Vagina (tissue), 2 donors: ENCODE measurements around the gene HRK.

ENCODE experiments used
- CTCF ChIP-seq, 3 experiments: fragments of 450-650 bp in 2 of 3; fragments of 200-600 bp in 1 of 3; sonication (generic) in 1 of 3; IDR thresholded peaks; one replicate each; pipeline ENCODE4 v1.5.1; 2017 to 2019; ENCODE audit warnings: antibody characterized with exemption in 3 of 3, mild to moderate bottlenecking in 2 of 3, moderate library complexity in 2 of 3
- POLR2AphosphoS5 ChIP-seq, 2 donors: sonication (generic); formaldehyde crosslinking; IDR thresholded peaks; one replicate each; pipeline ENCODE4 v1.9.0; 2017; ENCODE audit warnings: antibody characterized with exemption in 2 of 2, mild to moderate bottlenecking in 2 of 2, low read depth in 1 of 2; ENCODE audit not compliant: insufficient read depth in 1 of 2

DNA sequence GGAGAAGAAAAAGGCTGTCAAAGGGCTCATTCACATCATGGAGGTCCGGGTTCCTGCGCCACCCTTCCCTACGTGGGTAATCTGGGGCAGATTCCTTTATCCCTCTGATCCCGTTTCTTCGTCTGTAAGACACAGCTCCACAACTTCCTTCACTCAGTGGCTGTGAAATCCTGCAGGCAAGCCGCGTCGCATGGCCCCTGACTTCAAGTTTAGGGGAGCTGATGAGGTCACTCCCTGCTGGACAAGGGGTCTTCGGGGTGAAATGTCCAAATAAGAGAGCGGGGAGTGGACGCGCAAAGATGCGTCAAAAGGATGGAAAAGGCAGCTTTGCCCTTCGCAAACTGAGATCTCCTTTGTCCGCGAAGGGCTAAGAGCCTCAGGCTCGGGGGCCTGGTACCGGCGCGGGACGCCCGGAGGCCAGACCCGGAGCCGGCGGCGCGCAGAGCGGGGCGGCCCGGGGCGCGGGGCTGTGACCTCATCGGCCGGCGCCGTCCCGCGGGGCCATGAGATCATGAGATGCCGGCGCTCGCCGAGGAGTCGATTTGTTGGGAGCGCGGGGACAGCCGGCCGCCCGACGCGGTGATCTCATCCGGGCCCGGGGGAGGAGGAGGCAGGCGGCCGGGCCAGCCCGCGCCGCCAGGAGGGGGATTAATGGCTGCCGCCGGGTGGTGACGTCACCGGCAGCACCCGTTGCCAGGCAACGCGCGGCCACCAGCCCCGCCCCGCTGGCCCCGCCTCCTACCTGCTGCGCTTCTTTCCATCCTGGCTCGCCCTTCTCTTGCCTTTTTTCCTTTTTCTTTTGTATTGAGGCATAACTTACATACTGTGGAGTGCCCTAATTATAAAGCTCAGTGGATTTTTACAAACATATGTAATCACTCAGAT, 62.1 kb downstream of the HRK start:
- peak in 1 of 2 donors; percentile 66 for TF ChIP-seq POLR2AphosphoS5 (IDR thresholded peaks at IDR 0.05; ENCODE audit: insufficient read depth in 1 of 2, low read depth in 1 of 2)
- no peak for TF ChIP-seq CTCF (IDR thresholded peaks at IDR 0.05)
